Gastroesophageal sphincter (tissue), 3 donors: ENCODE results near the gene FGD1.

ENCODE experiments used
- CTCF ChIP-seq, 4 experiments: fragments of 200-600 bp in 2 of 4; fragments of 450-650 bp in 2 of 4; sonication (generic) in 1 of 4; IDR thresholded peaks; one replicate each; pipeline ENCODE4 v1.5.1; 2017 to 2019; ENCODE audit warnings: antibody characterized with exemption in 4 of 4, mild to moderate bottlenecking in 2 of 4, moderate library complexity in 2 of 4
- POLR2AphosphoS5 ChIP-seq: sonication (generic); formaldehyde crosslinking; IDR thresholded peaks from one replicate; pipeline ENCODE4 v1.6.1; 2017; ENCODE audit warnings: antibody characterized with exemption

GRCh38 chrX:54452920-54453319 lies 43.1 kb downstream of the FGD1 start:
- no peak for TF ChIP-seq CTCF (IDR thresholded peaks at IDR 0.05)
- TF ChIP-seq POLR2AphosphoS5, result no peak
